NK-92 (cell line): ENCODE results near the gene TULP1.

ENCODE experiments used
- DNase-seq: peaks from one replicate; lab custom pipeline; 2025; ENCODE audit not compliant: unreplicated experiment; lab: John Stamatoyannopoulos, UW

Gene TULP1

GRCh38 chr6:35497571-35498421 lies 14.9 kb downstream of the TULP1 start:
- no peak for DNase-seq

DNA sequence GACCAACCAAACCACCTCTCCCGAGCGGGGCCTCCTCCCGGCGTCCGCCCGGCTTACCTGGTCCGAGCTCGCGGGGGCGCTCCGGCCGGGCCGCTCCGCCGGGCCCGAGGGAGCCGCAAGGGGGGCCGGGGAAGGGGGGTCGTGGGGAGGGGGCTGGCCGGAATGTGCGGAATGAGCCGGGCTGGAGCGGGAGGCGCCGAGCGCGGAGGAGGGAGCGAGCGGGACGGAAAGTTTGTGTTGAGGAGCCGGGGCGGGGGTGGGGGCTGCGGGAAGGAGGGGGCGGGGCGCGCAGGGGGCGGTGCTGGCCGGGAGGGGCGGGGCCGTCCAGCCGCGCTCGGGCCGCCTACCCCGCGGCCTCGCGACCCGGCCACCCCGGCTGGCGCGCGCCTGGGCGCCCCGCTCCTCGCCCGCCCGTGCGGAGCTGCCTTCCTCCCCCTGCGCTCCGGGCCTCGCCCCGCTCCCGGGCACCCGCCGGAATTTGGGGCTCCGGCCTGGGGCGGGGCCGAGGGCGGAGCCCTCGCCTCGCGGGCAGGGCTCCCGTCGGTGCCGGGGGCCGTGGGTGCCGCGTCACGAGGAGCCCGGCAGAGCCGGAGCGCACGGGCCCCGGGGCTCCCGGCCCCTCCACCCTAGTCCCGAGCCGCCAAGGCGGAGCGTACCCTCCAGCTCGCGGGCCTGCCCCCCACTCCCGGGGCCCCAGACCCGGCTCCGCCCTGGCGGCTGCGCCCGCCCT lies 15.7 kb downstream of the TULP1 start, which contains the start of gene TEAD3:
Gene TEAD3, minus strand, starts transcription at position 239 of the 730 bp plus-strand sequence.
- no peak for DNase-seq

DNA sequence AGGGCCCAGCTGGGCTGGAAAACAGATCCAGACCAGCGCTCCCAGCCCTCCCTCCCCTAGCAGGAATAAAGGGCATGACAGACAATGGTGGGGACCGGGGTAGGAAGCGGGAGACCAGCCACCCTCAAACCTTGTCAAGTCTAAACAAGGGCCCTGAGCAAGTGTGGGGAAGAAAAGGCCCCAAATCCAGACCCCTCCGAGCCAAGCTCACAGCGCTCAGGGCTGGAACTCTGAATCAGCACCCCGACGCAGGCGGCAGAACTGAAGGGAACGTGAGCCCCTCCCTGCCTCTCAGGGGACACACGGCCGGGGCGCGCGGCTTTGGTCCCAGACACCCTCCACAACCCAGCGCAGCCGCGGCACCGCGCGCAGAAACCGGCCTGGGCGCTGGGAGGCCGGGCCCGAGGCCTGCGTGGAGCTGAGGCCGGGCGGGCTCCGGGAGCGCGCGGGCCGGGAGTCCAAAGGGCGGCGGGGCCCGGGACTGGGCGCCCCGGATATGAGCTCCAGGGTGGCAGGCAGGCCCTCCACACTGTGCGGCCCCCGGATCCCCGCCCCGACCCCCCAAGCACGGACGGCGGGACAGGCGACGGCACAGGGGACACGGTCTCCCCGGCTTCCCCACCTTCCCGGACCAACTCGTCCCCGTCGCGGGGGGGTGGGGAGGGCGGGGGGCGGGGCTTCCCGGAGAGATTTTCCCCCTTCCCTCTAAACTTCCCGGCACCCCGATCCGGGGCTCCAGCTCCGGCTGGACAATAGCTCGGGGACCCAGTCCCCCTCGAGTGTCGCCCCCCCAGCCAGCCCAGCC lies 16.5 kb downstream of the TULP1 start:
- DNase-seq, result no peak

GRCh38 chr6:35495258-35496035 lies 17.2 kb downstream of the TULP1 start:
- DNase-seq, result no peak

GRCh38 chr6:35494161-35494563 lies 18.5 kb downstream of the TULP1 start:
- no peak for DNase-seq

GRCh38 chr6:35493307-35493983 lies 19.3 kb downstream of the TULP1 start:
- no peak for DNase-seq

DNA sequence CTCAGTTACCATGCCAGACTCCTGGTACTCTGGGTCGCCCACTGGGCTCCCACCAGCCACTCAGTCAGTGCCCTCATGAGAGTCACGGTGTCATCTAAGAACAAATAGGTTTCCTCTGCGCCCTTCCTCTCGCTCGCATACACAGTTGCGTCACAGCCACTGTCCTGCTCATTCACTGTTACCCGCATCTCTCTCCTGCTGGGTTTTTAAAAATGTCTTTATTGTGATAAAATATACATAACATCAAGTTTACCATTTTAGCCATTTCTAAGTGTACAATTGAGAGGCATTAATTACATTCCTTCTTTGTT lies 19.8 kb downstream of the TULP1 start:
- no peak for DNase-seq

- DNase-seq, result no peak
Observed at GRCh38 chr6:35492258-35492973, 20.3 kb downstream of the TULP1 start.

DNA sequence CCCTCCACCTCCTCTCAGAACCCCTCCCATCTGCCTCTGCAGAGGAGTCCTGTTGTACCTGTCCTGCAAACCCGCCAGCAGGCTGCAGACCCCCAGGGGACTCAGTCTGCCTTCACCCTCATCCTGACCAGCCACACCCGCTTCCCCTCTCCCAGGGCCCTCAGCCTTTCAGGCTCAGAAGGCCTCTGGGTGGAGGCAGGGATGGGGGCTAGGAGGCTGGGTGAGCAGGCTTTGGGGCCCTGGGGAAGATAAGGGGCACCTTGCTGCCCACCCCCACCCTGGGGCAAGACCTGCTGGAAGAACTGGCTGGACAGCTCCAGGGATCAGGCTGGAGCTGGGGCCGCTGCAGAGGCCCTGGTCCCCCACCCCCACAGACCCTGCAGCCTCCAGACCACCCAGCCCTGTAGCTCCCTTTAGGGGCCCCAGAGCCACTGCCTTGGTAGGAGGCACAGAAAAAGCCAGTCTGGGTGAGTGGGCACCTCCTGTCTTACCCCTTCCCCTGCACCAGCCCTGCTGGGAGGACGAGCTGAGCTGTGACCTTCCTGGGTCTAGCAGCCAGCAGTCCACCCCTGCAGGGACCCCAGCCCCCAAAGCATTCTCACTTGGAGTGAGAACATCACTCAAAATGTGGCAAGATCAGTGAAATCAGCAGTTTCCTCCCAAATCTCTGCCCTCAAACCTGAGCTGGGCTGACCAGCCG lies 21.0 kb downstream of the TULP1 start:
- DNase-seq, result no peak

DNA sequence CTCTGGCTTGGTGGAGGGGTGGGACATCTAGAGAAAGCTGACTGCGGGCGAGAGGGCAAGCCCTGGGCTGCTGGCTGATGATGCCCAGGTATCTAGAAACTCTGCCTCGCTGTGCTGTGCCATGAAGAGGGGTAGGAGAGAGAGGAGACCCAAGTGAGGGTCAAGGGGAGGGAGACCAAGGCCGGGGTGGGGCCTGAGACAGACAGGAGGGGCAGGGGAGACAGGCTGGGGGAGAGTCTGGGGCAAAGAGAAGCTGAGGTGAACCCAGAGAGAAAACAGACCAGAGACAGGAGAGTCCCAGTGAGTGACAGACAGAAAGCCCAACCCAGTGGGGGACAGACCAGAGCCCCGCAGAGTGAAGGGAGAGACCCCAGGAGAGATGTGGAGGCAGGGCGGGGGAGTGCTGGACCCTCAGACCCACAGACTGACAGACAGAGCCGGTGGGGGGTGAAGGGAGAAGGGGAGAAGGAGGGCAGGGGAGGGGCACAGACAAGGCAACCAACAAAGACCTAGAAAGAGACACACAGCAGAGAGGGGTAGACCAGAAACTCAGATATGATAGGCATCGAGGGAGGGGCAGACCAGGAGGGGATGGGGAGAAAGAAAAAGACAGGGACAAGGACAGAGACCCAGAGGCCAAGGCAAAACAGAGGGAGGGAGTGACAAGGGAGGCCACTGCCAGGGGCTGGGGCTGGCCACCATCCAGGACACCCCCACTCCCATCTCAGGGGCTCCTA lies 21.7 kb downstream of the TULP1 start:
- DNase-seq, result no peak

- DNase-seq, result no peak
Observed at GRCh38 chr6:35489995-35490791, 22.5 kb downstream of the TULP1 start.

DNA sequence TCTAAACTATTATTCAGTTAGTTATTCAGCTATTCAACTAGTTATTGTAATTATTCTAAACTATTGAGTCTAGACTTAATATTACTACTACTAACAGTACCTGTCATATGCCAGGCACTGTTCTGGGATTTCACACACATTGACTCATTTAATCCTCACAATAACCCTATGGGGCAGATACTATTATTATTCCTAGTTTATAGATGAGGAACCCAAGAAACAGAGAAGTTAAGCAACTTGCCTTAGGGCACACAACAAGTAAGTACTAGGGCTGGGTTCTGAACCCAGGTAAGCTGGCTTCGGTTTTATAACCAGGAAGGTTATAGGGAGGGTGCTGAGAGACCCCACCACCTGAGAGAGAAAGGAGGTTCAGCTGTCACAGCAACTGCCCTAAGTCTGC lies 23.6 kb downstream of the TULP1 start:
- DNase-seq, result no peak

DNA sequence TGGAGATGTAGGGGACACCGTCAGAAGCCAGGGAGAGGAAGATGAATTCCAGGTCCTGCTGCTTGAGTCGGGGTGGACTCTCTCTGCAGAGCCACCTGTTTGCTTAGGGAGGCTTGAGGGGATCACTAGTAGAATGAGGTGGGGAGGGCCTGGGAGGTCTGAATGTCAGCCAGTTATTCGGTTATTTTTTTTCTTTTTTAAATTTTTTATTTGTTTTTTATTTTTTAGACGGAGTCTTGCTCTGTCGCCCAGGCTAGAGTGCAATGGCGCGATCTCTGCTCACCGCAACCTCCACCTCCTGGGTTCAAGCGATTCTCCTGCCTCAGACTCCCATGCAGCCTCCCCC lies 24.2 kb downstream of the TULP1 start:
- DNase-seq, result no peak

DNA sequence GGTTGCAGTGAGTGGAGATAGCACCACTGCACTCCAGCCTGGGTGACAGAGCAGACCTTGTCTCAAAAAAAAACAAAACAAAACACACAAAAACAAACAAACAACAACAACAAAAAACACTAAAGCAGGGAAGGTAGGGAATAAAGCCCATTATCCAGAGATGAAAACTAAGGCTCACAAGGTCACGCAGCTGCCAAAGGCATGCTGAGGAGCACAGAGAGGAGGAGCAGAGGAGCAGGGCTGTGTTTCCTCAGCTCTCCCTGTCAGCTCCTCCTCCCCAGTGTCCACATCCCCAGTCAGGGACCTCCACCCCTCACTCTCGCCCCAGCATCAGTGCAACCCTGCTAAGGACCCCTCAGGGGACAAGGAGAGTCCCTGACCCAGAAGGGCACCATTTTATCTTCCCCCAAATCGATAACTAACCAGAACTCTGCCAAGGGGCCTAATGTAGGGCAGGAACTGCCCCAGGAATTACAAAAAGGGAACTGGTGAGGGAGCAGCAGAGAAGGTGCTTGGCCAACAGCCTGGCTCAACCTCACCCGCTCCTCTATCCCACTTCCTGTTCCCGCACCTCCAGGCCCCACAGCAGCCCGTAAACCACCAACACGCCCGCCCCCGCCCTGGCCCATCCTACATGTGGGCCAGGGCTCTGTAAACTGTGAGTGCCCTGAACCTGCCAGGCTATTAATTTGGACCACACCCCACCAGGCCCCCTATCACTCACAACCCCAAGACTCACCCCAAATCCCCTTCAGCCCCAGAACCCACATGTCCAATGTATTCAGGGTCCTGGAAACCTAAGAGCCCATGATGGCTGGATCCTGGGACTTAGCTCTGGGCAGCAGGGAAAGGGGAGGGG lies 24.8 kb downstream of the TULP1 start:
- no peak for DNase-seq

DNA sequence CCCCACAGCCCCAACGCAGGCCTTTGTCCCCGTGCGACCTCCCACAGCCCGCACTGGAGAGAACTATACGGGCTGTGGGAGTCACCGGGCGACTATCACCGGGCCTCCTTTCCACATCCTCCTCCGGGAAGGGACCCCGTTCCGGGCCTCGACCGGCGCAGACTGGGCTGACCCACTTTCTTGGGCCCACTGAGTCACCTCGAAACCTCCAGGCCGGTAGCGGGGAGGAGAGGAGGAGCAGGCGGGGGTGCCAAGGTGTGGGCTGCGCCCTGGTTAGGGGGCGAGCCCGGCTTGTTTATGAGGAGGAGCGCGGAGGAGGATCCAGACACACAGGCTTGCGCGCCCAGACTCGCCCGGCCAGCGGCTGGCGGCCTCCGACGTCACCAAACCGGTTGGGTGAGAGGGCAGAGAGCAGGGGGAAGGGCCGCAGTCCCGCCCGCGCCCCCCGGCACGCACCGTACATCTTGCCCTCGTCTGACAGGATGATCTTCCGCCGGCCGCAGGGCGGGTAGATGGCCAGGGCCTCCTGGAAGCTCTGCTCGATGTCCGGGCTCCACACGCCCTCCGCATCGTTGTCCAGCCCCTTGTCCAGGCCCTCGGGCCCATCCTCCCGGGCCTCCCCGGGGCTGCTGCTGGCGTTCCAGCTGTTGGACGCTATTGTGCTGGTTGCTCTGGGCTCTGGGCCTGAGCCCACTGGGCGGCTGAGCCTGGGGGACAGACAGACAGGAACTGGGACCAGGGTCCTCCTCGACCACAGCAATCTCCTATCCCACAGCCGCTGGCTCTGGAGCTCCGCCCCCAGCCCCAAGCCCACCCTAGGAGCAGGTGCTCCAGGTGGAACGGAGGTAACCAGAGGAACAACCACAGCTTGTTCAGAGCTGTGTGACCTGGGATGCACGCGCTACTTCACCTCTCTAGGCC lies 26.4 kb downstream of the TULP1 start:
- DNase-seq, result no peak

GRCh38 chr6:35485402-35485877 lies 27.3 kb downstream of the TULP1 start:
- no peak for DNase-seq
